8988T (cell line): ENCODE measurements around the gene CD300A.
"Not testable (repeated sequence)": the region's sequence is repeated elsewhere in the genome, so short reads cannot be mapped to it uniquely, and the experiment has no call there.

Experiments
- DNase-seq: peaks from one replicate; pipeline ENCODE4 v3.0.0; 2011

Gene CD300A

GRCh38 chr17:74485022-74485743 is 18.7 kb downstream of the CD300A start:
- DNase-seq = no peak

- DNase-seq = no peak
These were observed 19.4 kb downstream of the CD300A start for GRCh38 chr17:74485841-74486240.

GRCh38 chr17:74488276-74488675 is 21.8 kb downstream of the CD300A start:
- not testable (repeated sequence) for DNase-seq

GRCh38 chr17:74490716-74491115 is 24.3 kb downstream of the CD300A start:
- no peak for DNase-seq

- DNase-seq = no peak
These were observed 25.2 kb downstream of the CD300A start for GRCh38 chr17:74491626-74492025.

- no peak for DNase-seq
These were observed 26.9 kb downstream of the CD300A start for GRCh38 chr17:74493331-74493833.

GRCh38 chr17:74497471-74497870 is 31.0 kb downstream of the CD300A start:
- DNase-seq = no peak

GRCh38 chr17:74499992-74500391 is 33.6 kb downstream of the CD300A start:
- DNase-seq = no peak

- no peak for DNase-seq
These were observed 36.4 kb downstream of the CD300A start for GRCh38 chr17:74502861-74503260.

GRCh38 chr17:74503949-74504348 is 37.5 kb downstream of the CD300A start:
- not testable (repeated sequence) for DNase-seq

GRCh38 chr17:74508156-74508555 is 41.7 kb downstream of the CD300A start:
- DNase-seq = no peak

- DNase-seq = no peak
These were observed 45.6 kb downstream of the CD300A start for GRCh38 chr17:74512036-74512435.

GRCh38 chr17:74512624-74513091 is 46.2 kb downstream of the CD300A start:
- DNase-seq = no peak

- no peak for DNase-seq
These were observed 47.7 kb downstream of the CD300A start for GRCh38 chr17:74513987-74514631.

- no peak for DNase-seq
These were observed 48.3 kb downstream of the CD300A start for GRCh38 chr17:74514632-74515334.

GRCh38 chr17:74515941-74516340 is 49.5 kb downstream of the CD300A start:
- no peak for DNase-seq

- no peak for DNase-seq
These were observed 50.3 kb downstream of the CD300A start for GRCh38 chr17:74516561-74517328.

- DNase-seq = not testable (repeated sequence)
These were observed 52.1 kb downstream of the CD300A start for GRCh38 chr17:74518413-74518981.

GRCh38 chr17:74520016-74520434 is 53.6 kb downstream of the CD300A start:
- DNase-seq = no peak

GRCh38 chr17:74520790-74521480 is 54.5 kb downstream of the CD300A start:
- DNase-seq = no peak

GRCh38 chr17:74521701-74522201 is 55.3 kb downstream of the CD300A start:
- DNase-seq = no peak
